HCT116 (cell line): ENCODE results near the gene TXLNB. TPM values are rescaled to one million over a fixed set of nuclear protein-coding genes. Genes with fewer than 3 reads are reported as not detected.

ENCODE experiments used
- ATAC-seq: fragments of 200-7000 bp; cut with Tn5 transposase; 2 replicates; pipeline ENCODE4 v1.9.1; 2020; ENCODE audit warnings: mild to moderate bottlenecking, moderate library complexity
- BruUV-seq: library from RNA; stranded (reverse); fragments of 400-500 nt; replicated peaks from 2 replicates; lab custom pipeline; 2021; lab: Mats Ljungman, UMichigan
- CTCF ChIA-PET: fragments of 300-600 bp; sonication (Branson Sonifier 250); formaldehyde crosslinking; loops from one replicate; lab custom pipeline; 2021; ENCODE audit warnings: antibody characterized with exemption; lab: Charles Lee
- POLR2A ChIA-PET: fragments of 300-600, 350-600 bp; sonication (Branson Sonifier 250); formaldehyde crosslinking; loops from one replicate; lab custom pipeline; 2021; ENCODE audit warnings: antibody characterized with exemption; lab: Charles Lee
- RAD21 ChIA-PET, 2 experiments: fragments of 300-600 bp; sonication (Branson Sonifier 250); formaldehyde crosslinking; loops; one replicate each; lab custom pipeline; 2023; ENCODE audit warnings: low total read pairs in 2 of 2; ENCODE audit not compliant: uncharacterized antibody in 2 of 2, unreplicated experiment in 2 of 2, low non-redundant PET in 1 of 2; lab: Charles Lee
- DNase-seq: peaks from one replicate; pipeline ENCODE4 v3.0.0-alpha.2; 2010; ENCODE audit warnings: low read depth, low spot score
- H2AFZ ChIP-seq: fragments of 200-600 bp; shearing (Covaris generic), sonication (generic); 2 replicates; pipeline ENCODE4 v1.6.1; 2017; ENCODE audit warnings: low read depth, mixed run types, mixed read lengths, antibody characterized with exemption, low read length; ENCODE audit not compliant: poor library complexity, severe bottlenecking
- H3K27ac ChIP-seq: 2 replicates; pipeline ENCODE4 v1.5.1; 2012; ENCODE audit warnings: low read depth, low read length
- H3K27me3 ChIP-seq: fragments of 200-600 bp; sonication (generic); 2 replicates; pipeline ENCODE4 v1.6.1; 2016; ENCODE audit warnings: mixed run types, low read length, mixed read lengths; ENCODE audit not compliant: insufficient read depth
- H3K36me3 ChIP-seq, 2 experiments: fragments of 200-500 bp in 1 of 2; fragments of 200-600 bp in 1 of 2; sonication (Bioruptor generic) in 1 of 2; sonication (generic) in 1 of 2; 2 replicates each; pipeline versions ENCODE4 v1.5.1 to v1.6.1; 2014 to 2016; ENCODE audit warnings: low read length in 2 of 2, inconsistent platforms in 1 of 2, mixed read lengths in 1 of 2, mixed run types in 1 of 2; ENCODE audit not compliant: insufficient read depth in 2 of 2, control insufficient read depth in 1 of 2
- H3K4me1 ChIP-seq, 2 experiments: fragments of 200-600 bp in 1 of 2; sonication (generic) in 1 of 2; 2 replicates each; pipeline versions ENCODE4 v1.5.1 to v1.6.1; 2012 to 2017; ENCODE audit warnings: low read length in 2 of 2, inconsistent platforms in 1 of 2, mild to moderate bottlenecking in 1 of 2, mixed read lengths in 1 of 2, mixed run types in 1 of 2, moderate library complexity in 1 of 2; ENCODE audit not compliant: insufficient read depth in 2 of 2, control insufficient read depth in 1 of 2
- H3K4me2 ChIP-seq: fragments of 200-600 bp; sonication (generic); 2 replicates; pipeline ENCODE4 v1.6.1; 2017; ENCODE audit warnings: mixed run types, low read length, mixed read lengths
- H3K4me3 ChIP-seq, 2 experiments: fragments of 200-600 bp in 1 of 2; sonication (generic) in 1 of 2; replicated peaks in 1 of 2; 2 replicates each; pipeline ENCODE4 v1.5.1; 2011 to 2016; ENCODE audit warnings: low read length in 2 of 2, control low read depth in 1 of 2, low read depth in 1 of 2, mild to moderate bottlenecking in 1 of 2, mixed read lengths in 1 of 2, mixed run types in 1 of 2
- H3K79me2 ChIP-seq: fragments of 200-600 bp; sonication (generic); 2 replicates; pipeline ENCODE4 v1.6.1; 2017; ENCODE audit warnings: mild to moderate bottlenecking, mixed run types, low read length, moderate library complexity, mixed read lengths; ENCODE audit not compliant: insufficient read depth
- H3K9ac ChIP-seq: fragments of 200-600 bp; sonication (generic); 2 replicates; pipeline ENCODE4 v1.6.1; 2016; ENCODE audit warnings: low read length, mixed read lengths
- H3K9me2 ChIP-seq: fragments of 200-600 bp; sonication (generic), shearing (Covaris generic); 2 replicates; pipeline ENCODE4 v1.6.1; 2017; ENCODE audit warnings: mixed run types, mild to moderate bottlenecking, moderate library complexity; ENCODE audit not compliant: insufficient read depth
- H3K9me3 ChIP-seq, 2 experiments: fragments of 200-500 bp in 1 of 2; fragments of 200-600 bp in 1 of 2; sonication (Bioruptor generic) in 1 of 2; sonication (generic) in 1 of 2; 2 replicates each; pipeline ENCODE4 v1.6.1; 2014 to 2017; ENCODE audit warnings: low read length in 2 of 2, mixed read lengths in 2 of 2, inconsistent platforms in 1 of 2, low read depth in 1 of 2, mild to moderate bottlenecking in 1 of 2, mixed run types in 1 of 2, moderate library complexity in 1 of 2; ENCODE audit not compliant: control insufficient read depth in 1 of 2, insufficient read depth in 1 of 2
- H4K20me1 ChIP-seq: fragments of 200-600 bp; sonication (generic), shearing (Covaris generic); 2 replicates; pipeline ENCODE4 v1.6.1; 2017; ENCODE audit warnings: mixed run types, mild to moderate bottlenecking, moderate library complexity; ENCODE audit not compliant: insufficient read depth
- CBX3 ChIP-seq: IDR thresholded peaks from 2 replicates; pipeline ENCODE4 v1.6.1; 2012; ENCODE audit warnings: low read depth
- CEBPB ChIP-seq: IDR thresholded peaks from 2 replicates; pipeline ENCODE4 v1.6.1; 2012; ENCODE audit warnings: low read depth
- EGR1 ChIP-seq: IDR thresholded peaks from 2 replicates; pipeline ENCODE4 v1.6.1; 2012; ENCODE audit warnings: low read depth
- ELF1 ChIP-seq: IDR thresholded peaks from 2 replicates; pipeline ENCODE4 v1.6.1; 2012; ENCODE audit warnings: low read depth, borderline replicate concordance
- FOSL1 ChIP-seq: IDR thresholded peaks from 2 replicates; pipeline ENCODE4 v1.6.1; 2012; ENCODE audit warnings: low read depth
- JUND ChIP-seq: IDR thresholded peaks from 2 replicates; pipeline ENCODE4 v1.6.1; 2012
- POLR2AphosphoS5 ChIP-seq: IDR thresholded peaks from 2 replicates; pipeline ENCODE4 v1.6.1; 2011; ENCODE audit warnings: mild to moderate bottlenecking, low read depth, low read length, moderate library complexity
- SIN3A ChIP-seq: IDR thresholded peaks from 2 replicates; pipeline ENCODE4 v1.6.1; 2012; ENCODE audit warnings: low read depth
- SRF ChIP-seq: IDR thresholded peaks from 2 replicates; pipeline ENCODE4 v1.6.1; 2012; ENCODE audit warnings: low read depth
- TCF7L2 ChIP-seq: IDR thresholded peaks from 2 replicates; pipeline ENCODE4 v1.7.0; 2011; ENCODE audit warnings: borderline replicate concordance, inconsistent platforms; ENCODE audit not compliant: insufficient read depth, insufficient read length; ENCODE audit errors: extremely low read depth
- ZFX ChIP-seq: fragments of 450-650 bp; IDR thresholded peaks from 2 replicates; pipeline ENCODE4 v1.6.1; 2017
- intact Hi-C: fragments of 100-400 bp; cut with micrococcal nuclease; formaldehyde crosslinking; loops from 2 replicates; pipeline ENCODE4 v1.10.0; 2022
- total RNA-seq: library from RNA; stranded (reverse); gene quantifications from one replicate; pipeline ENCODE4 v1.2.1, GENCODE V29; 2021; ENCODE audit not compliant: unreplicated experiment
- TF ChIP-seq, protein P1 (sequence below): IDR thresholded peaks from 2 replicates; pipeline ENCODE4 v1.6.1; 2012
- TF ChIP-seq, protein P2 (sequence below), 3 experiments: fragments of 200-600 bp in 1 of 3; sonication (generic) in 1 of 3; IDR thresholded peaks in 2 of 3; conservative IDR thresholded peaks in 1 of 3; 2 replicates each; pipeline ENCODE4 v1.5.1; 2012 to 2017; ENCODE audit warnings: low read depth in 2 of 3, low read length in 2 of 3, antibody characterized with exemption in 1 of 3, borderline replicate concordance in 1 of 3, control low read depth in 1 of 3, mild to moderate bottlenecking in 1 of 3, mixed read lengths in 1 of 3, mixed run types in 1 of 3, moderate library complexity in 1 of 3; ENCODE audit not compliant: insufficient read depth in 1 of 3

TXLNB gene
- total RNA-seq, 1 experiment from 2014 or later, result 0.05 TPM

DNA sequence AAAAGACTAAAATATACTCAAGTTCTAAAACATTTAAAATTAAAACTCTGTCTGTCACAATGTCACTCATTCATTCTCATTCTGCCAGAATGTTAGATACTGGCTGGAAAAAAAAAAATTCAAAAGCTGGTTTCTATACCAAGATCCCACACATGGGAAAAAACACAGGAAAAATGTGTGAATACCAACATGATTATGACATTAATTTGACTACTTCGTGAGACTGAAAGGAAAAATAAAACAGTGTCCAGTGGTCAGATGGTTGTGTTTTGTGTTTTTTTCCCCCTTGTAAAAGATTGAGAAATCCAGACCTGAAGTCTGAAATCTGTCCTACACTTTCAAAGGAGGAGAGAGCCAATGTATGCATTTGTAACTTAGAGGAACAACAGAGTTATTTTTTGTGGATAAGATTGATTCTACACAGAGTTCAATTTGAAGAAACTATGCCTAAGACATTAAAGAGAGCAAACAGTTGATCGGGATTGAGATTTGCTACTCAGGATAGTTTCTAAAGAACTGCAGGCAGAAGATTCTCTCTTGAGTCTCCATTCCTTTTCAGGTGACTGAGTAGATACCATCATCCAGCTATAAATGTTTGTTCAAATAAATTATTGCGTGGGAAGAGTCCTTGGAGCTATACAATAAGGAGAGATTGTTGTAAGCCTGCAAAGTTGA is 39.2 kb upstream of the TXLNB start:
- H3K9ac ChIP-seq, result no peak overlapping the region
- H3K27ac ChIP-seq, result no peak overlapping the region
- CTCF ChIA-PET, result no interaction called here
- H3K4me1 ChIP-seq, result no peaks in the 10 kb centered on the region
- no peaks in the 10 kb centered on the region for H3K9me2 ChIP-seq
- H3K79me2 ChIP-seq, result no peaks in the 10 kb centered on the region
- no peaks in the 10 kb centered on the region for H4K20me1 ChIP-seq
- H3K9me3 ChIP-seq, result no peaks in the 10 kb centered on the region
- intact Hi-C loops, result no loop called here
- no TSS peak for BruUV-seq
- no peak overlapping the region for H3K4me3 ChIP-seq
- ATAC-seq (no peak), DNase-seq (no peak)
- TF ChIP-seq SIN3A (no peak), FOSL1 (no peak), TCF7L2 (no peak), CEBPB (no peak), SRF (no peak), JUND (no peak), CBX3 (no peak), POLR2AphosphoS5 (no peak), EGR1 (no peak), ZFX (no peak), ELF1 (no peak)
- TF ChIP-seq, protein P1, sequence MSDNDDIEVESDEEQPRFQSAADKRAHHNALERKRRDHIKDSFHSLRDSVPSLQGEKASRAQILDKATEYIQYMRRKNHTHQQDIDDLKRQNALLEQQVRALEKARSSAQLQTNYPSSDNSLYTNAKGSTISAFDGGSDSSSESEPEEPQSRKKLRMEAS, result no peak
- TF ChIP-seq, protein P2, sequence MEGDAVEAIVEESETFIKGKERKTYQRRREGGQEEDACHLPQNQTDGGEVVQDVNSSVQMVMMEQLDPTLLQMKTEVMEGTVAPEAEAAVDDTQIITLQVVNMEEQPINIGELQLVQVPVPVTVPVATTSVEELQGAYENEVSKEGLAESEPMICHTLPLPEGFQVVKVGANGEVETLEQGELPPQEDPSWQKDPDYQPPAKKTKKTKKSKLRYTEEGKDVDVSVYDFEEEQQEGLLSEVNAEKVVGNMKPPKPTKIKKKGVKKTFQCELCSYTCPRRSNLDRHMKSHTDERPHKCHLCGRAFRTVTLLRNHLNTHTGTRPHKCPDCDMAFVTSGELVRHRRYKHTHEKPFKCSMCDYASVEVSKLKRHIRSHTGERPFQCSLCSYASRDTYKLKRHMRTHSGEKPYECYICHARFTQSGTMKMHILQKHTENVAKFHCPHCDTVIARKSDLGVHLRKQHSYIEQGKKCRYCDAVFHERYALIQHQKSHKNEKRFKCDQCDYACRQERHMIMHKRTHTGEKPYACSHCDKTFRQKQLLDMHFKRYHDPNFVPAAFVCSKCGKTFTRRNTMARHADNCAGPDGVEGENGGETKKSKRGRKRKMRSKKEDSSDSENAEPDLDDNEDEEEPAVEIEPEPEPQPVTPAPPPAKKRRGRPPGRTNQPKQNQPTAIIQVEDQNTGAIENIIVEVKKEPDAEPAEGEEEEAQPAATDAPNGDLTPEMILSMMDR (IDR thresholded peaks at IDR 0.05 in 2 of 3, conservative IDR thresholded peaks at IDR 0.05 in 1 of 3; ENCODE audit: borderline replicate concordance in 1 of 3, insufficient read depth in 1 of 3, low read depth in 2 of 3, low read length in 2 of 3), result no peak
- POLR2A ChIA-PET, result no interaction called here
- no peak overlapping the region for H2AFZ ChIP-seq
- H3K4me2 ChIP-seq, result no peak overlapping the region
- RAD21 ChIA-PET, result no interaction called here
- H3K27me3 ChIP-seq, result no peaks in the 10 kb centered on the region
- no peaks in the 10 kb centered on the region for H3K36me3 ChIP-seq
